PFSK-1 (cell line): ENCODE results near the gene CPNE6.

Source experiments
- FOXP2 ChIP-seq: optimal IDR thresholded peaks from 2 replicates; pipeline ENCODE3; 2011; ENCODE audit warnings: borderline replicate concordance, control low read depth, inconsistent platforms; ENCODE audit not compliant: insufficient read depth; ENCODE audit errors: extremely low read length, extremely low read depth
- POLR2AphosphoS5 ChIP-seq: IDR thresholded peaks from 2 replicates; pipeline ENCODE4 v1.6.1; 2012; ENCODE audit warnings: low read depth, mild to moderate bottlenecking, control low read depth, low read length, moderate library complexity
- SIN3A ChIP-seq: IDR thresholded peaks from 2 replicates; pipeline ENCODE4 v1.6.1; 2012; ENCODE audit warnings: mild to moderate bottlenecking, low read length, moderate library complexity, borderline replicate concordance; ENCODE audit not compliant: insufficient read depth
- TAF1 ChIP-seq: IDR thresholded peaks from 2 replicates; pipeline ENCODE4 v1.6.1; 2012; ENCODE audit warnings: low read length, control low read depth, borderline replicate concordance; ENCODE audit not compliant: insufficient read depth
- TF ChIP-seq, protein P1 (sequence below), 2 experiments: IDR thresholded peaks; 2 replicates each; pipeline versions ENCODE4 v1.6.1 to v1.8.0; 2011 to 2012; ENCODE audit warnings: low read depth in 2 of 2, low read length in 2 of 2, control low read depth in 1 of 2, inconsistent platforms in 1 of 2, mild to moderate bottlenecking in 1 of 2, moderate library complexity in 1 of 2; ENCODE audit not compliant: insufficient read depth in 1 of 2

Gene CPNE6

DNA sequence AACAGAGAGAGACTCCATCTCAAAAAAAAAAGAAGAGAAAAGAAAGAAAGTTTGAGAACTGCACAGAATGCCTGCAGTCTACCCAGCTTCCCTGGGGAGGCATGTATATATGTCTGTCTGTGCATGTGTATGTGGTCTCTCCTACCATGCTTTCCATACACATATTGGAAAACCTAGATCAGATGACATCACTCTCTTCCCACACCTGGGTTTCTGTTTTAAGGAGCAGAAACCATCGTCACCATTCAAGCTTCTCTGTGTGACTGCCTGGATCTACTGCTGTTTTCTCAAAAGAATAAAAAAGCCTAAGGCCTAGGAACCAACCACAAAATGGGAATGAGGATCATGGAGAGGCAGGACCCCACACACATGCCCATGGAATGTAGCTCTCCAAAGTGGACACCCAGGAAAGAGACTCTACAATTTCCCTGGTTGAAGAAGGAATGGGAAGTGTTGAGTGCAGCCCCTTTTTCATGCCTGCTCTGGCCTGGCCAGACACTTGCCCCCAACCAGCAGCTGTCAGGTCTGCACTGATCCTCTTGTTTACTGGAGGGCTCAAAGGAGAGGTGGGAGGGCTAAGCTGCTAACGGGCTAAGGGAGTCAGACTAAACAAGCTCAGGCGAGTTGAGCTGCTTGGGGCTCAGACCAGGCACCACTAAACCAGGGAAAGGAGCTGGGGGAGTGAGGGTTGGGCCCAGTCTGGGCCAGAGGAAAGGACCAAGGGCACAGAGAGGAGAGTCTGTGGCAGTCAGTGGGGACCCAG is 15.0 kb downstream of the CPNE6 start:
- no peak for TF ChIP-seq TAF1
- TF ChIP-seq, protein P1, sequence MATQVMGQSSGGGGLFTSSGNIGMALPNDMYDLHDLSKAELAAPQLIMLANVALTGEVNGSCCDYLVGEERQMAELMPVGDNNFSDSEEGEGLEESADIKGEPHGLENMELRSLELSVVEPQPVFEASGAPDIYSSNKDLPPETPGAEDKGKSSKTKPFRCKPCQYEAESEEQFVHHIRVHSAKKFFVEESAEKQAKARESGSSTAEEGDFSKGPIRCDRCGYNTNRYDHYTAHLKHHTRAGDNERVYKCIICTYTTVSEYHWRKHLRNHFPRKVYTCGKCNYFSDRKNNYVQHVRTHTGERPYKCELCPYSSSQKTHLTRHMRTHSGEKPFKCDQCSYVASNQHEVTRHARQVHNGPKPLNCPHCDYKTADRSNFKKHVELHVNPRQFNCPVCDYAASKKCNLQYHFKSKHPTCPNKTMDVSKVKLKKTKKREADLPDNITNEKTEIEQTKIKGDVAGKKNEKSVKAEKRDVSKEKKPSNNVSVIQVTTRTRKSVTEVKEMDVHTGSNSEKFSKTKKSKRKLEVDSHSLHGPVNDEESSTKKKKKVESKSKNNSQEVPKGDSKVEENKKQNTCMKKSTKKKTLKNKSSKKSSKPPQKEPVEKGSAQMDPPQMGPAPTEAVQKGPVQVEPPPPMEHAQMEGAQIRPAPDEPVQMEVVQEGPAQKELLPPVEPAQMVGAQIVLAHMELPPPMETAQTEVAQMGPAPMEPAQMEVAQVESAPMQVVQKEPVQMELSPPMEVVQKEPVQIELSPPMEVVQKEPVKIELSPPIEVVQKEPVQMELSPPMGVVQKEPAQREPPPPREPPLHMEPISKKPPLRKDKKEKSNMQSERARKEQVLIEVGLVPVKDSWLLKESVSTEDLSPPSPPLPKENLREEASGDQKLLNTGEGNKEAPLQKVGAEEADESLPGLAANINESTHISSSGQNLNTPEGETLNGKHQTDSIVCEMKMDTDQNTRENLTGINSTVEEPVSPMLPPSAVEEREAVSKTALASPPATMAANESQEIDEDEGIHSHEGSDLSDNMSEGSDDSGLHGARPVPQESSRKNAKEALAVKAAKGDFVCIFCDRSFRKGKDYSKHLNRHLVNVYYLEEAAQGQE (IDR thresholded peaks at IDR 0.05; ENCODE audit: insufficient read depth in 1 of 2, low read depth in 2 of 2, low read length in 2 of 2), result no peak
- TF ChIP-seq SIN3A, result no peak
- TF ChIP-seq FOXP2, result no peak
- TF ChIP-seq POLR2AphosphoS5, result no peak

DNA sequence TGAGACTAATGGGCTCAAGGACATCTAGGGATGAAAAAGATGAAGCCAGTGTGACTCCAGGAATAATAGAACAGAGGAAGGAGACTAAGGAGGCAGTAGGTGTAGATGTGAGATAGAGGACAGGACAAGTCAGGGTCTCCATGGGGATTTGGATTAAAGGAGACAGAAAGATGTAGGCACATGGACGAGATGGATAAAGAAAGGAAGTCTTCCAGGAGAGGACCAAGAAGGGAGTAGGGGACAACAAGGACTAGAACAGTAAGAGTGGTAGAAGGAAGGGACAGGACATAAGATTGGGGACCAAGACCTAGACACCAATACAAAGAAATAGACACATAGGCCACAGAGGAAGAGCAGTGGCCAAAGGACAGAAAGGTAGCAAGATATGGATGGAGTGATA is 15.6 kb downstream of the CPNE6 start:
- TF ChIP-seq POLR2AphosphoS5, result no peak
- TF ChIP-seq, protein P1 (IDR thresholded peaks at IDR 0.05; ENCODE audit: insufficient read depth in 1 of 2, low read depth in 2 of 2, low read length in 2 of 2), result no peak
- no peak for TF ChIP-seq SIN3A
- no peak for TF ChIP-seq FOXP2
- no peak for TF ChIP-seq TAF1

DNA sequence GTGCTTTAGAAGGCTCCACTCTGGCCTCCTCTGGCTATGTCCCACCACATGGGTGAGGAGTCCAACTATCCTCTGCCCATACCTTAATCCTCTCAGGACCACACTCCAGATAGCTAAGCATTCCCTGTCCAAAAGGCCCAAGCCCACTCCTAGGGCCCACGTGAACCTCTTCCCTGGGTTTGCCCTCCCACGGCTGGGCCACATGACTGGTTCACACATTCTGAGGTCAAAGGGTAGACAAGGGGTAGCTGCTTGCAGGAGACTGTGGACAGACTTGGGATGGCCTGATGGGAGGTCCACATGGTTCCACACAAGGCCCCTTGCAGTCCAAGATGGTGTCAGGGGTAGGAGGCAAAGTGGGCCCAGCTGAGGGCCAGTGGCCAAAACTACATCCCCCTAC is 16.7 kb downstream of the CPNE6 start:
- TF ChIP-seq FOXP2, result no peak
- no peak for TF ChIP-seq SIN3A
- no peak for TF ChIP-seq POLR2AphosphoS5

DNA sequence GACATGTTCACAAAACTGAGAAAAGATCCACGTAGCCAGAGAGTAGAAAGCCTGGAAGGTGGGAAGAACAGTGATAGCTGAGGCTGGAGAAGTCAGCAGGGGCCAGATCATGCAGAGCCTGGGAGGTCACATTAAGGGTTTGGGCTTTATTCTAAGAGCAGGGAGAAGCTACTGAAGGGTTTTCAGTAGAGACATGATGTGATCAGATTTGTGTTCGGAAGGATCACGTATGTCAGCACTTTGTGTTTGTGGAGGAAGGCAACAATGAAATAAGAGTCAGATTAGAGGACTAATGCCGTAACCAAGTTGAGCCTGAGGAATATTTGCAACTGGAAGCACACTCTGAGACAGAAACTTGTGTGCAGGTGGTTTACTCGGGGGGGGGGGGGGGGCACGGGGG is 18.5 kb downstream of the CPNE6 start:
- TF ChIP-seq FOXP2, result no peak
- TF ChIP-seq POLR2AphosphoS5, result no peak
- no peak for TF ChIP-seq TAF1
- TF ChIP-seq, protein P1 (IDR thresholded peaks at IDR 0.05; ENCODE audit: insufficient read depth in 1 of 2, low read depth in 2 of 2, low read length in 2 of 2), result no peak
- TF ChIP-seq SIN3A, result no peak

DNA sequence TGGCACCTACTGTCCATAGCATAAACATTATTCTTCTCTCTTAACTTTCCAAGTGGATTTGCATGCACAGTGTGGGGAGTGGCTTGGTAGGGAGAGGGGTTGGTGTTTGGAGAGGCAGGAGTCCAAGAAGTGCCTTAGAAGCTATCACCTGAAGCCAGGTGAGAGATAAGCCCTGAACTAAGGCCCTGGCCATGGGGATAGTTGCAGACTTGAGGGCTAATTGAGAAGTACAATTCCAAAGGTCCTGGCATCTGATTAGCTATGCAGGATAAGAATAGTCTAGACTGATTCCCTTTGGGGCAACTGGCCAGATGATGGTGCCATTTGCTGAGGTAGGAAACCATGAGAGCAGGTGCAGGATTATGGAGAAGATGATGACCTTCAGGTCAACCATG is 20.7 kb downstream of the CPNE6 start:
- no peak for TF ChIP-seq POLR2AphosphoS5
- TF ChIP-seq TAF1, result no peak

DNA sequence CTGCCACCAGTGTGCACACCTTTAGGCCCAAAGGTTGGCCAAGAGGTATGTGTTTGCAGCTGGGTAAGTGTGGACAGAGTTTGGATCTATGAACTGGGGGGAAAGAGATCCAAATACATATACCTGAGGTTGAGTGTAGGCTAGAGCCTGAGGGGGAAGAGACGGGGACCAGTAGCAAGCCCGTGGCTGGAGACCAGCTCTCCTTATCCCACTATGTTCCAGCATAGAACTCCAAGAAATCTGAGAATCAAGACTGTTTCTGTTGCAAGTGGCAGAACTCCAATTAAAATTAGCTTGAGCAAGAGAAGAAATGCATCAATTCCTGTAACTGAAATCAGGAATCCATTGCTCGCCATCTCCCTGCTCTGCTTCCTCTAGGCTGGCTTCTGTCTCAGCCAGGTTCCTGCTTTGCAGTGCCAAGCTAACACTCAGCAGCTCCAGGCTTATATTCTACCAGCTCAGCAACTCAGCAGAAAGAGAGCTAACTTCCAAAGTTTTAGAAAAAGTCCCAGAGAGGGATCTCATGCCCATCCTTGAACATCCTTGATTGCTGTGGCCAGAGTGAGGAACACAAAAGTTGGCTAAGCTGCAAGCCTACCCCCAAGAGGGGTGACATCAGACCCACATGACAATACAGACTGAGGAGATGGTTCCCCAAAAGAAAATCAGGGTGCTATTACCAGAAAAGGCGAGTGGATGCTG is 21.3 kb downstream of the CPNE6 start:
- TF ChIP-seq POLR2AphosphoS5 (no peak), TAF1 (no peak), FOXP2 (no peak), SIN3A (no peak)
- TF ChIP-seq, protein P1 (IDR thresholded peaks at IDR 0.05; ENCODE audit: insufficient read depth in 1 of 2, low read depth in 2 of 2, low read length in 2 of 2), result no peak
